Subcutaneous adipose tissue (tissue), 4 donors: ENCODE results near the gene NHLRC2. TPM values are rescaled to one million over a fixed set of nuclear protein-coding genes. Genes with fewer than 3 reads are reported as not detected.

ENCODE experiments used
- small RNA-seq: library from RNA; depleted of rRNA; stranded (forward); fragments of <200 nt; gene quantifications from one replicate; pipeline ENCODE3, GENCODE V24; 2016
- total RNA-seq, 4 donors: library from RNA; depleted of rRNA; stranded (reverse); fragments of >200 nt; gene quantifications; one replicate each; pipeline ENCODE4 v1.1.0, GENCODE V29; 2016

NHLRC2 gene
- total RNA-seq, 4 donors from 2014 or later = 25.0 to 68.6 (median 45.6) TPM

Small RNAs within 50 kb of the gene (small RNA-seq; reads per million reads assigned to genes)
- not detected for gene RF00560

Other genes with a start within 250 kb of the NHLRC2 start
- gene NRAP, start 190.6 kb upstream of the NHLRC2 start, total RNA-seq = not detected
- gene CASP7, start 174.7 kb upstream of the NHLRC2 start, total RNA-seq = 10 to 100 TPM; 18.5 to 27.4 (median 20.7) TPM
- gene PLEKHS1, start 103.0 kb upstream of the NHLRC2 start, total RNA-seq = under 1 TPM in 1 of 4 donors, not detected in 3; 0.17 TPM
- 1 to 10 TPM; 2.4 to 4.4 (median 3.1) TPM for gene DCLRE1A, start 579 bp upstream of the NHLRC2 start, total RNA-seq
- gene ADRB1, start 189.2 kb downstream of the NHLRC2 start, total RNA-seq = 1 to 10 TPM in 3 of 4 donors, under 1 TPM in 1; 0.34 to 4.9 (median 2.8) TPM